Fibroblast of pulmonary artery (primary cell): Measurements from ENCODE around the gene ZNF618.

ENCODE experiments used
- DNase-seq: peaks from one replicate; pipeline ENCODE4 v3.0.0-alpha.2; 2010; ENCODE audit warnings: low read depth
- H3K4me3 ChIP-seq: replicated peaks from 2 replicates; pipeline ENCODE4 v1.5.1; 2011; ENCODE audit warnings: low read depth, mild to moderate bottlenecking, control low read depth, low read length, moderate library complexity
- CTCF ChIP-seq: IDR thresholded peaks from 2 replicates; pipeline ENCODE4 v1.5.1; 2011; ENCODE audit warnings: mild to moderate bottlenecking, control low read depth, low read length, inconsistent platforms; ENCODE audit errors: missing control alignments

Gene ZNF618

GRCh38 chr9:113895526-113895925, 19.4 kb downstream of the ZNF618 start:
- DNase-seq, result no peak
- H3K4me3 ChIP-seq, result no peak overlapping the region
- no peak for TF ChIP-seq CTCF

GRCh38 chr9:113896713-113897112, 20.6 kb downstream of the ZNF618 start:
- no peak for TF ChIP-seq CTCF
- no peak overlapping the region for H3K4me3 ChIP-seq
- DNase-seq, result no peak

- DNase-seq, result no peak
- no peak for TF ChIP-seq CTCF
- no peak overlapping the region for H3K4me3 ChIP-seq
These were observed 22.0 kb downstream of the ZNF618 start for GRCh38 chr9:113898151-113898550.

- TF ChIP-seq CTCF, result no peak
- no peak for DNase-seq
These were observed 22.5 kb downstream of the ZNF618 start for GRCh38 chr9:113898596-113898995.

GRCh38 chr9:113899205-113899604, 23.1 kb downstream of the ZNF618 start:
- H3K4me3 ChIP-seq, result no peak overlapping the region
- TF ChIP-seq CTCF, result no peak
- no peak for DNase-seq

More at GRCh38 chr9:113898596-113898995, 22.5 kb downstream of the ZNF618 start:
- no peak overlapping the region for H3K4me3 ChIP-seq

- no peak for TF ChIP-seq CTCF
- no peak overlapping the region for H3K4me3 ChIP-seq
- no peak for DNase-seq
These were observed 25.1 kb downstream of the ZNF618 start for GRCh38 chr9:113901221-113901688.

- no peak for TF ChIP-seq CTCF
- DNase-seq, result no peak
- no peak overlapping the region for H3K4me3 ChIP-seq
These were observed 27.5 kb downstream of the ZNF618 start for GRCh38 chr9:113903514-113904077.
